SH-SY5Y (cell line): ENCODE results near the gene DOCK4.

ENCODE experiments used
- GATA2 ChIP-seq: IDR thresholded peaks from 2 replicates; pipeline ENCODE4 v1.6.1; 2011; ENCODE audit warnings: mild to moderate bottlenecking, low read depth, low read length
- GATA3 ChIP-seq: IDR thresholded peaks from 2 replicates; pipeline ENCODE4 v1.6.1; 2011; ENCODE audit warnings: low read depth, mild to moderate bottlenecking, low read length, moderate library complexity

DNA sequence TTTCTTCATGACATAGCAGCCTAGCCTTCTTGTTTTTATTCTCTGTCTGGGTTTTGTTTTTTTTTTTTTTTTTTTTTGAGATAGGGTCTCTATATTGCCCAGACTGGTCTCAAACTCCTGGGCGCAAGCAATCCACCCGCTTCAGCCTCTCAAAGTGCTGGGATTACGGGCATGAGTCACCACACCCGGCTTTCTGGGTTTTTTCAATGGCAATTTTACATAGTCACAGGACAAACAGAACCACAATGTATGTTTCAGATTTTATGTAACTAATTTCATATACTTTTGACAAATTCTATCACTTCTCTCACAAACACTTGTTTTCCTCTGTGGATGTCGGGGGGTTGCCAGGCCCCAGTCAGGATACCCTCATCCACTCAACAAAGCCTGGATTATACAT is 16.5 kb downstream of the DOCK4 start:
- TF ChIP-seq GATA2 (no peak), GATA3 (no peak)
